NCI-H2171 treated with DMSO at 0.1 percent for 48 hours (cell line): ENCODE measurements around the gene GALNT2.

Source experiments
- DNase-seq: peaks from one replicate; lab custom pipeline; 2025; lab: John Stamatoyannopoulos, UW

Gene GALNT2

DNA sequence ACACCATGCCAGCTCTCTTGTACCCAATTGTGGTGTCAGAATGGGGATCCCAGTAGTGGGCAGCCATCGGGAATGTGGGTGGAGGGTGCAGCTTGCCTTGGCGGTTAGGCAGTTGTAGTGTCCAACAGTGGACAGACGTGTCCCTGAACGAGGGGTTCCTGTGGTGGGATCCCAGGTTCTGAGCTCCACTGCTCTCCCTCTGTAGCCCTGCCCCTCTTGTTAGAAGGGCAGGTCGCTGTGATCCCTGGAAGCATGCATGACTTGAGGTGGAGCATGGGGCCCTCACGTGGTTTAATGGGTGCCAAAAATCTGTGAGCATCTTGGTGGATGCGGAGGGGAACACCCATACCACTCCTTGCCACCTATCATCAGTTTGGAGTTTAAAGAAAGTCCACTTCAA lies 4.3 kb downstream of the GALNT2 start:
- no peak for DNase-seq

DNA sequence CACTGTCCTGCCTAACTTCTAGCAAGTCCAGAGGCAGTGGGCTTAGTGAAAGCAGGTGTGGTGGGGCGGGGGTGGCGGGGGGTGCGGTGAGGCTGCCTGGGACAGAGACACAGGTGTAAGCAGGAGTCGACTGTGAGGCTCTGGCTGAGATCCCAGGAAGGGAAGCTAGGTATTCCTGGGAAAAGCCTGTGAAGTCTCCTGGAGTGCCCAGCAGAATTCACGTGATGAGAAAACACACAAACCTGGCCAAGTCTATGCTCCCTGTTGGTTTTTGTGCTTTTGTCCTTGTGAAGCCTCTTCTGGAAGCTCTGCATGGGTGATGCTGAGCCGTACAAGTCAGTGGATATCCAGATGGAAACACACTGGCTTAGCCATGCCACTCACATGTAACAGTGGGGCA lies 5.3 kb downstream of the GALNT2 start:
- DNase-seq = no peak

DNA sequence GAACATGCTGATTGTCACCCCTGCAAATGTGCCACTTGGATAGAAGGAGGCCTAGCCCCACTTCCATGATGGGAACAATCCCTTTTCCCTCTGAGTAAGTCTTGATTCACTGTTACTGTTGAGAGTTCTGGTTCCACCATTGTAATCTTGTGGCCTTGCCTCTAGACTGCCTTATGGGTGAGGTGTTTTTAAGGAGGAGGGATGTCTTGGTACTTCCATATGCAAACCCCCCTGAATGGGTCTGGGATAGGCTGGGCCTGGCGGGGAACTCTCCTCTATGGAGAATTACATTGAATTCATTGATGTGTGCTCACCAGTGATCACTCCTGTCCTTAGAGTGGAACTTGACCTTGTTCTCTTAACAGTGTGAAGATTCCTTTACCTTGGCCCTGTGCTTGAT lies 5.8 kb downstream of the GALNT2 start:
- DNase-seq = no peak

DNA sequence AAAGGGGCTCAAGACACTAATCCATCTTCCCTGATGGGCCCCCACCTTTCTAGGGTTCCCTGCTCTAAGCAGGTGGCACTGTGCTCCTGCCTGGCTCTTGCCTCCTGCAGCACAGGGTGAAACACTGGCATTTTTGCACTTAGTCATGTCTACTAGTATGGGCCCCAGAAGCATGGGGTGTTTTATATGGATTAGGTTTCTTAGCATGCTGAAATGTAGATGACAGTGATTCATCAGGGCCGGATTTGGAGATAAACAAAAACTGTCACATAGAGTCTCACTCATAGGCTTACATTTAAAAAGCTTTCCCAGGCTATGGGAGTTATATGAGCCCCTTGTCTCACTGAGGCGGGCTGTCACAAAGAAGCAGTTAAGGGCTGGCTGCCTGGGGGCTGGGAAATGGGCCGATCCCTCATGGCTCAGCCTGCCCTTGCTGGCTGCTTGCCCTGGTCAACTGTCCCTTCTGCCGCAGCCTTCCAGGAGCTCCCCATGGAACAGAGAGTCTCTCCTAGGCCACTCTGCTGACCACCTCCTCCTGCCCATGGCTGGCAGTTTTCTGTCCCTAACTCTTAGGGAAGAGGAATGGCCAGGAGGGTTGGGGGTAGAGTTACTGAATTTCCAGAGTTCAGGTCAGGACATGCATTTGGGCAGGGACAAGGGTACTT lies 6.5 kb downstream of the GALNT2 start:
- DNase-seq = no peak

DNA sequence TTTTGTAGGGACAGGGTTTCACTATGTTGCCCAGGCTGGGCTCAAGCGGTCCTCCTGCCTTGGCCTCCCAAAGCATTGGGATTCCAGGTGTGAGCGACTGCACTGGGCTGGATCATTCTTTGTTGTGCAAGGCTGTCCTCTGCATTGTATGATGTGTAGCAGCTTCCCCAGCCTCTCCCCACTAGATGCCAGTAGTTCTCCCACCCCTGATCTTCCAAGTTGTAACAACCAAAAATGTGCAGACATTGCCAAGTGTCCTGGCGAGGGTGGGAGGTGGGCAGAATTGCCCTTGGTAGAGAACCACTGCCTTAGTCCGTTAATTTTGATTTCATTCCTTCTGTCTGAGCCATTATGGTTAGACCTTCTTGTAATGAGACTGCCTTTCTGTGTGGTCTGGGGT lies 7.2 kb downstream of the GALNT2 start:
- DNase-seq = no peak

DNA sequence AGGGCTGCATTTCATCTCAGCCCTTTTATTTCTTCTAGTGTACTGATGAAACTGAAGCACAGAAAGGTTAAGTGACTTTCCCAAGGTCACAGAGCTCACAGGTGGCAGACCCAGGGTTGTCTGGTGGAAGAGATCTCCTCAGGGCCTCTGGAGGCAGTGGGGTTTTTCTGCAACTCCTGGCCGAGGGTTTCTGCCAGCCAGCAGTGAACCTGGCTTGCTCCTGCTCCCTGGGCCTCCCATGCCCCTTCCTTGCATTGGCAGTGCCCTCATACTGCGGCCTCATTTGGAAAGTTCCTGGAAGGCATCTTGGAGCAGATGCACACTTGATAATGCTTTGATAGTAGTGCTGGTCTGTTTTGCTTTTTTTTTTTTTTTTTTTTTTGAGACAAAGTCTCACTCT lies 7.7 kb downstream of the GALNT2 start:
- DNase-seq = no peak

DNA sequence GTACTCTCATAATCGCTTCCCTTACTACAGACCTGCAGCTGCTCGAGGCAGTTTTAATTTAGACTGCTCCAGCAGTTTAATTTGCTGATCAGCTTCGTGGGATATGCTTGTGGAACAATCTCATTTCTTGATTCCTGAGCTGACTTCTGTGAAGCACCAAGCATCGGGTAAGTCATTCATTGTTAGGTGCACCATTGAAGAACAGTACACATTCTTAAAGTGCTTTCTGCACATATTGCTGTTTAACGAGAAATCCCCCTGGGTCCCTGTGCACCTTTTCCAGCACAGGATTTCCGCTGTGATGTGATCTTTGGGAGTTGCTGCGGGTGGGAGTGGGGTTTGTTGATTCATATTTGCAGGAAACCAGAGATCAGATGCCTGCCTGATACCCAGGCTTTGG lies 9.1 kb downstream of the GALNT2 start:
- no peak for DNase-seq

DNA sequence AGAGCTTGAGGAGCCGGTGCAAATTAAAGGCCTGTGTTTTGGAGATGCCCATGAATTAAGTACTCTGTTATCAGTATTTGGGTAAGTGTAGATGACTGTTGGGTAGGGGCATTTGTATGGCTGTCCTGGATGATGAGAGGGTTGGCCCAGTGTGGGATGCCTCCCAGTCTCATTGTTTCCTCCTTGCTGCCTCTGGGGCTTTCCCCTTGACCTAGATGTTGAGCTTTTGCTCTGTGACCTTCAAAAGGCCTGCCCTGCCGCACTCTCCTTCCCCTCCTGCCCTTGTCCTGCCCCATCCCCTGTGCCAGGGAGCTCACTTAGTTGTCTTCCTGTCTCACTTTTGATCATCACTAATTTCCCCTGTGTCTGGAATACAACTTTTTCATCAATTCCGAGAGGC lies 10.0 kb downstream of the GALNT2 start:
- DNase-seq = no peak

DNA sequence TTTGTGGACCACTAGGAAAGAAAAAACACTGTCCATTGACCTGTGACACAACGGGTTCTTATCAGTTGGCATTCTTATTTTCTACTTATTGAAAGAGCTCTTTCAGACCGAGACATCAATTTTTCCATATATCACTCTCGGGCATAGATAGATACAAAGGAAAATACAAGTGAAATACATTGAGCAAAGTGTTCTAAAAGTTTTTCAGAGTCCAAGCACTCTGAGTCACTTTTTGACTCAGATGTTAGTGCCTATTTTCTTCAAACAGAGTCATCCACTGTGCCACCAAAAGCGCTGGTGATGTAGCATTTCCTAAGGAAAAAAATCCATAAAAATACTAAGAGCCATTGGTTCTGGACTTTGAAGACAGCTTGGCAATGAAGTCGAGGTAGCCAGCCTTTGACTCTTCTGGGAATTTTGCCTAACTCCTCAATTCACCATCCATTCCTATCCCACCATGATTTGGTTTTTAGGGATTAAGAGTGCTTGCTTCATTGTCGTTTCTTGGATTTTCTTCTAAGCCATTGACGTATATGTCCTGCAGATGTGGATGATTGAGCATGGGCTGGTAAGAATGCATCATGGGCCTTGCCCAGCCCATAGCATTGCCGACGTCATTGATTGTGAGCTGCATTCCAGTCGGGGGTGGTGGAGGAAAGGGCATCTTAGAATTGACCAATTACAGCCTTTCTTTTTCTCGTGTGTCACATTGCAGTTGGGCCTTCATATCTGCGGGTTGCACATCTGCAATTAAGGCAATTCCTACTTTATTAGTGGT lies 10.6 kb downstream of the GALNT2 start:
- no peak for DNase-seq

DNA sequence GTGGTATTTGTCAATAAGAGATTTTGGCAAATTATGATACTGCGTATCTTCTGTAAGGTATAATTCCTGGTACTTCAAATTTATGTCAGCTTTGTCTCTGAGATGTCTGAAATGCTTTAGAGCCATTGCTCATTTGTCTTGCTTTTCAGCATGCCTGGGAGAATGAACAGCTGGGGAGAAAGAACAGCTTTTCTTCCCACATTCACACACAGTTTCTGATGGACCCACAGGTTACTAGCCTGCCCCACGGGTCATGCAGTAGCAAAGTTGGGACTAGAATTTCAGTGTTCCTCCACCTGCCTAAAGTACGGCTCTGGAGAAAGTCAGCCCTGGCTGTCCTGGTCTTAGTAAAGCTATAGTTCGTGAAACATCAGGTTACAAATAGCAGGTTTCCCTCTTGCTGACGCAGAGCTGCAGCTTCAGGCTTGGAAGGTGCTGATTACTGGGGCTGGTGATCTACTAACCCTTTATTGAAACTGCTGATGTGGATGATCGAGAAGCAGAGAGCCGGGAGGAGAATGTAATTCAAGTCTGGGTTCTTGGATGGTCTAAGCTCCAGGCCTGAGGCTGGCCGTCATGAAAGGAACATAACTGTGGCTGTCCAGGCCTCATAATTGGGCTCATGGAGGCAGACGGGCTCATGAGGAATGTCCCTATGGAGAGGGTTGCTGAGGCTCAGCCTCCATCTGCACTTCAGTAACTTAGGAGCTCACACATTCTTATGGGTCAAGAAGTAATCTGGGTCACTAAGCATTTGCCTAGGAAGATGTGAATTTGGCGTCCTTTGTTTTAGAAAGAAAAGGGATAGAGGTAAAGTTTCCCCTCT lies 12.4 kb downstream of the GALNT2 start:
- no peak for DNase-seq

DNA sequence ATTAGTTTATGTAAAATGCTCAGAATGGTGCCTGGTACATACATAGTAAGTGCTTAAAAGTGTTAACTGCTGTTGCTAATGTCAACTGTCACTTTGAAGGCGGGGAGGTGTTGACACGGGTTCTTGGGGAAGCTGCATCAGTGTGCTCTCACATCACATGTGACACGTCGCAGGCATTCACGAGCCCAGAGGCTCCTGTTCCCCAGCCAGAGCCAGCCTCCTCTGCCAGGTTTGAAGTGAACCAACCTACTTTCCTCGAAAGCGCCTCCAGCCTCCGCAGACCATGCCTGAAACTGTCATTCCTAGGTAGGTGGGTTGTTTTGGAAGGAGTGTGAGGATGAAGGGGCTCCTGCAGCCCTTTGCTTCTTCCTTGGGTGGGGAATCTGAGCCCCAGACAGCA lies 13.8 kb downstream of the GALNT2 start:
- no peak for DNase-seq

DNA sequence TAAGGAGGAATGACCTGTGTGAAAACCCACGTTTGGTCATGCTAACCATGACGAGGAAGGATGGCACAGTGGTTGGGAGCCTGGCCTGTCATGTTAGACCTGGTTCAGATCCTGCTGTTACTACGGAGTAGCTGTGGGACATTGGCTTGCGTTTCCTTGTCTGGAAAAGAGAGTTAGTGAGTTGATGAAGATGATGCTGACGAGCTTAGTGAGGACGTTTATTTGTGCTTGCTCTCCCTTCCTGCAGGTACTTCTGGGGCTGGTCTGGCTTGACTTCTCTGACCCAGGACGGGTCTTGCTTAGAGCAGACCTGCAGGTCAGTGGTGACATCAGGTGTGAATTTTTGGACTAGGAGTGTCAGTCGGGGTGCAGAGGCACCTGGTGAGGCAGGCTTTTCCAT lies 14.7 kb downstream of the GALNT2 start:
- DNase-seq = no peak

DNA sequence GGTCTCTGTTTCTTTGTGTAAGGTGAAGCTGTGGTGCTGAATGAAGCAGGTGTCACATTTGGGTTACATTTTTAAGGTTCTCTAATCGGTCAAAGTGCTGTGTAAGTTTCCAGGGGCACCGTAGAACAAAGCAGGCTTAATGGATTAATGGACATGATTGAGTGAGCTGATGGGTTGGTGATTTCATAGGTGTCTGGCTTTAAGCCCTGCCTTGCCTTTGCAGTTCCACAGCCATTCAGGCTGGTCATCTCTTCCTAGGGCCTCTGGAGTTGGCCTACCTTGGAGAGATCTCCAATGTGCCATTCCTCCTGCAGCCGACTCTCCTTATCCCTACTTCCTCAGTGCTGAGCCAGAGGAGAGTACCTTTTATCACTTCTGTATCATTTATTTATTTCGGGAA lies 15.2 kb downstream of the GALNT2 start:
- DNase-seq = no peak

DNA sequence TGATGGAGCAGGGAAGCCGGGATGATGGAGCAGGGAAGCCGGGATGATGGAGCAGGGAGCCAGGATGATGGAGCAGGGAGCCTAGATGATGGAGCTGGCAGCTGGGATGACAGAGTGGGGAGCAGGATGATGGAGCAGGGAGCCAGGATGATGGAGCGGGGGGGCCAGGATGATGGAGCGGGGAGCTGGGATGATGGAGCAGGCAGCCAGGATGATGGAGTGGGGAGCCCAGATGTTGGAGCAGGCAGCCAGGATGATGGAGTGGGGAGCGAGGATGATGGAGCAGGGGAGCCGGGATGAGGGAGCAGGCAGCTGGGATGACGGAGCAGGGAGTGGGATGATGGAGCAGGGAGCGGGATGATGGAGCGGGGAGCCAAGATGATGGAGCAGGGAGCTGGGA lies 16.0 kb downstream of the GALNT2 start:
- DNase-seq = no peak

DNA sequence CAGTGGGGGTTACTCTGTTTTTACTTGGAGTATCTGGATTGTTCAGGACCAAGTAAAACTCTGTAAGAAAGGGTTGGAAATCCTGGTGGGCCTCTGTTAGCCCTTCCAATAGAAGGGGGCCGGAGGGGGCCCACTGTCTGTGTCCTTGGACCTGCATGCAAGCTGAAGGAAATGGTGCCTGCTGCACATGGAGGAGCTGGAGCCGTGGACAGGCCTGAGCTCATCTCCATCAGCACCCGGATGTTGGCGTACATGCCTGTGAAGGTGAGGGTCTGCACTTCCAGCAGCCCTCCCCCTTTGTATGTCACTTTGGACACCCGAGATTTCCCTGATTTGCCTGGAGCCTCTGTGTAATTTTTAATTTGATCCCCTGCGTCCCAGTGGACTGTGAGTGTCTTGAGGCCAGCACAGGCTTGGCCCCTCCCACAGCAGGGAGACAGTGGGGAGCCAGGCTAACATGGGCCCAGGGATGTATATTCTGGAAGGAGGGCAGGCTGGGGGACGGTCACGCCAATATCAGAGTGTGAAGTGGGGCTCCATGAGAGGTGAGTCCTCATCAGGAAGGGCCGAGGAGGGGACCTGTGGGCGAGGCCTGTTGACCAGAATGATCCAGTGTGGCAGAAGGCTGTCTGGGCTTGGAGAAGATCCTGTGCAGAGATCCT lies 16.8 kb downstream of the GALNT2 start:
- no peak for DNase-seq

DNA sequence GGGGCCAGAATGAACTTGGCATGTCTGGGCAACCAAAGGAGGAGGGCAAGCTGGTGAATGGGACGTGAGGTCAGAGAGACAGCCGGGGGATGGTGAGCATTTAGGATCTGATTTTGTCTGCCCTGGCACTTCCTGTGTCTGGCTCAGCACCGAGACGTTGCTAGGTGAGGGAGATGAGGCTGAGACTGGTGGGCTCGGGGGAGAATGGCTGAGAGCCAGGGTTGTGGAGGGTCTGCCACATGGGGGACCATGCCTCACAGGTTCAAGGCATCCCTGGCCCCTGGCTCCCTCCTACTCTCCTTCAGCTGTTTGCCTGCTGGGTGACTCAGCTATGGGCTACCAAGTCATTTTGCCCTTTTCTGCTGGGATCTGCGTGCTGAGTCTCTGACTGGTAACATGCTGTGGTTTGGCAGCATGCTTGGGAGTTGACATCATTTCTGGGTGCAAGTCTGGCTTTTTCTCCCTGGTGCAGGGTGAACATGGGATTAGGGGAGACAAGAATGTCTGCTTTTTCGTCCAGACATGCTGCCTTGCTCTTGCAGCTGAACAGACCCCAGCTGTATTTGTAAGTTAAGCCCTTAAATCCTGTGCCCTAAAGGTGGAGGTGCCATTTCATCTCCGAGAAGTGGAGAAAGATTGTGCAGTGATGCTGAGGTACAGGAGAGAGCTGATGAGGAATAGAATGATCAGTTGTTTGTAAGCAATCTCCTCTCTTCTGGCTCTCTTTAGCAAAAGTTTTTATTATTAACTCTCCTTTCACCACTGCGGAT lies 17.6 kb downstream of the GALNT2 start:
- no peak for DNase-seq

DNA sequence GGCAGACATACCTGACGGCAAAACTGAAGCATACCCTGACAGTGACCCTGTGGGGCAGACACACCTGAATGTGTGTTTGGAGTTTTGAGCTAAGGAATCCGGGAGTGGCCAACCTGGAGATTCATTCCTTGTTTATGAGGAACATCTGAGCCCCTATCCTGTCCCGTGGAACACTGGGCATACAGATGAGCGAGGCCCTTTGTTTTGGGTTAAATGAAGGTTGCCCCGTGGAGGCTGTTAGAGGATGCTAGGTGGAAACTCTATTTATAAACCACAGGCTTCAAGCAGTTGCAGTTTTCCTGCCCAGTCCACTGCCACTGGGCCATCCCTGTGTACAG lies 18.1 kb downstream of the GALNT2 start:
- no peak for DNase-seq

DNA sequence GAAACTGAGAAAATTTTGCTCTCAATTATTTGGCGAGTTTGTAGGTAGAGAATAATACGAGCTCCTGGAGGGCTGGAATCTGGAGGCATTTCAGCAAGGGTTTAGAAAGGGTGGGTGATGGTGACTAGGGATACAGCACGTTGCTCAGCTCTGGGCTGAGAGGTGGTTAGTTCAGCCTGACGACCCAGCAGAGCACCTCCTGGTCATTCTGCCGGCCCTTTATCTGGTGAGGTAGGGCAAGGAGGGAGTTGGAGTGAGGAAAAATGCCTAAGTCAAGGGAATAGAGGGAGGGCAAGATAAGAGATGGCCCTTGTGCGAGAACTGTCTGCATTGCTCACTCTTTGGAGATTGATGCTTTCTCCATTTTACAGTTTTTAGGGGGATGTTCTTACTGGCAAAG lies 19.1 kb downstream of the GALNT2 start:
- no peak for DNase-seq

DNA sequence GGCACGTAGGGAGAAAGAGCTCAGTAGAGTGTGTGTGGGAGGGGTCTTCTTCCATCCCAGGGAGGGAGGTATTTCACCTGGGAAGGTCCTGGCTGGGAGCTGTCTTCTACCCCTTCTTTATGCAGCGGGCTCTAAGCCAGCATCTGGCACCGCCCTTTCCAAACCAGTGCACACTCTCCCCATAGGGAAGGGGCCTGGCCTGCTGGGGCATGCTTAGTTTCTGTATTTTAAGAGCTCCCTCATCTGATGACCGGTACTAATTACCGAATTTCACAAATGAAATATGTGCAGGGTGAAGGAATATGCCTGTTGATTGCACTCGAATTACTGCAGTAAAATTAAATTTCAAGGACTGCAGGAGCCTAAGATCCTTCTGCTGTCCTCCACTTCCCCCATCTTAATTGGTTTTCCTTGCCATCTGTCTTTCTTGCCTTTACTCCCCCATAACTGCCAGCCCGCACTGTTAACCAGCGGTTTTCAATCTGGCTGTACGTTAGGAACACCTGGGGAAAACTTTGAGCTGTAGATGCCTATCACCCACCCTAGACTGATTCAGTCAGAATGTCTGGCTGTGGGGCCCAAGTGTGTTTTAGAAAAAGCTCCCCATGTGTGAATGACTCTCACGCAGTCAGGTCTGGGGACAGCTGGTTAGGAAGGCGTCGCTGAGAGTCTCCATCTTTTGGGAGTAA lies 20.1 kb downstream of the GALNT2 start:
- peak; percentile 98 for DNase-seq

DNA sequence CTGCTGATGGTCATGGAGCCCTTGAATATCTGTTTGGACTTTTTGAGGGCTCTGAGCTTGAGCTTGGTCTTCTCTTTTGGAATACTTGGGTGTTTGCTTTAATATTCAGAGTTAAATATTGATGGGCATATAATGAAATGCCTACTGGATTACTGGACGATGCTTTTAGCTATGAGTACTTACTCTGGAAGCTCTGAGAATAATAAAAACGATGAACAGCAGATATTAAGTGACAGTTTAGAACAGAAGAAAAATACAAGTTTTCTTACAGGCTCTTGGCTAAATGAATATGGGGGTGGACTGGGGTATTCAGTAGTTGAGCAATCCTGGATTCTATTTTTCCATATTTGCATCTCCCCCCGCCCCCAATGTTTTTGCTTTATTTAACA lies 20.7 kb downstream of the GALNT2 start:
- no peak for DNase-seq

DNA sequence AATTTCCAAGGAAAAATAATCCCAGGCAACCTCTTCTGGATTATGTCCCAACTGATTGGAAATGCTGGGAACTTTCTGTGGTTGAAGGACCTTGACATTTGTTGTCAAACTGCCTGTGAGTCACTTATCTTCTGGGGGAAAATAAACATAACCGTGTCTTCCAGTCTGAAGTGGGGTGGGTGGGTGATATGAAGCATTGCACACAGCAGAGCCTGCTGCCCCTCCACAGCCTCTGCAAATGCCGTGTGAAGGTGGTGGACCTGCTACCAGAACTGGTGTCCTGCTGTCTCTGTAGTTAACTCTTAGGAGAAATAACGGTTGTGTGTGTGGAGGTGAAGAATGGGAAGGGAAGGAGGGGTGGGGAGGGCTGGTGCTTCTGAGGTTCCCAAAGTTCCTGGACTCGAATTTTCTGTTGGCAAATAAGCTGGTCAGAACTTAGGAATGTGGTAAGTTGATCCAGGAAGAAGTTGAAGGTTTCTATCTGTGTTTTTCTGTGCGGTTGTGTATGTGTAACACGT lies 23.2 kb downstream of the GALNT2 start:
- no peak for DNase-seq
